Endothelial cell of umbilical vein (primary cell): ENCODE measurements around the gene CPNE5. TPM values are rescaled to one million over a fixed set of nuclear protein-coding genes. Genes with fewer than 3 reads are reported as not detected.

Experiments used
- BruUV-seq: library from RNA; stranded (reverse); fragments of 400-500 nt; replicated peaks from 2 replicates; lab custom pipeline; 2021; lab: Mats Ljungman, UMichigan
- CTCF ChIA-PET: fragments of 300-600, 350-600 bp; sonication (Branson Sonifier 250); formaldehyde crosslinking; loops from one replicate; lab custom pipeline; 2021; ENCODE audit warnings: antibody characterized with exemption, inconsistent platforms; lab: Charles Lee
- POLR2A ChIA-PET: fragments of 300-600, 350-600 bp; sonication (Branson Sonifier 250); formaldehyde crosslinking; loops from one replicate; lab custom pipeline; 2021; ENCODE audit warnings: antibody characterized with exemption, inconsistent platforms; lab: Charles Lee
- DNase-seq: peaks from one replicate; pipeline ENCODE4 v3.0.0-alpha.2; 2011; ENCODE audit warnings: low read depth, low spot score
- FAIRE-seq: peaks from 2 replicates; lab custom pipeline; 2011; peaks lifted over from hg19 to GRCh38; lab: Jason Lieb, UNC
- H2AFZ ChIP-seq: 2 replicates; pipeline ENCODE4 v1.6.0; 2012; ENCODE audit warnings: low read depth, low read length, control low read depth, inconsistent platforms
- H3K27ac ChIP-seq: 2 replicates; pipeline ENCODE4 v1.5.1; 2011; ENCODE audit warnings: low read depth, mild to moderate bottlenecking, control low read depth, low read length, moderate library complexity; ENCODE audit not compliant: insufficient read depth
- H3K27me3 ChIP-seq, 2 experiments: 2 replicates each; pipeline versions ENCODE4 v1.6.0 to v1.6.1; 2011; ENCODE audit warnings: low read length in 2 of 2, mixed read lengths in 1 of 2; ENCODE audit not compliant: control insufficient read depth in 2 of 2, insufficient read depth in 2 of 2
- H3K36me3 ChIP-seq, 2 experiments: 2 replicates in 1 of 2; 3 replicates in 1 of 2; pipeline ENCODE4 v1.5.1; 2011; ENCODE audit warnings: low read length in 2 of 2, mild to moderate bottlenecking in 1 of 2, moderate library complexity in 1 of 2; ENCODE audit not compliant: control insufficient read depth in 2 of 2, insufficient read depth in 2 of 2; ENCODE audit errors: extremely low read depth in 1 of 2
- H3K4me1 ChIP-seq: 3 replicates; pipeline ENCODE4 v1.5.1; 2011; ENCODE audit warnings: mild to moderate bottlenecking, low read length; ENCODE audit not compliant: control insufficient read depth, insufficient read depth; ENCODE audit errors: extremely low read depth
- H3K4me2 ChIP-seq: 2 replicates; pipeline ENCODE4 v1.6.1; 2011; ENCODE audit warnings: low read length, control low read depth, mixed read lengths; ENCODE audit not compliant: insufficient read depth
- H3K4me3 ChIP-seq, 3 experiments: fragments of 200-600 bp in 1 of 3; sonication (generic), shearing (Covaris generic) in 1 of 3; replicated peaks in 1 of 3; 2 replicates each; pipeline ENCODE4 v1.5.1; 2011 to 2016; ENCODE audit warnings: control low read depth in 3 of 3, low read length in 3 of 3, mild to moderate bottlenecking in 2 of 3, inconsistent platforms in 1 of 3, low read depth in 1 of 3, moderate library complexity in 1 of 3; ENCODE audit not compliant: insufficient read depth in 1 of 3
- H3K79me2 ChIP-seq: 2 replicates; pipeline ENCODE4 v1.6.0; 2012; ENCODE audit warnings: low read length, inconsistent platforms; ENCODE audit not compliant: control insufficient read depth, insufficient read depth
- H3K9ac ChIP-seq: replicated peaks from 2 replicates; pipeline ENCODE3; 2011; ENCODE audit warnings: low read length, control low read depth; ENCODE audit not compliant: insufficient read depth; ENCODE audit errors: extremely low read depth
- H3K9me1 ChIP-seq: replicated peaks from 3 replicates; pipeline ENCODE4 v1.6.0; 2011; ENCODE audit warnings: mild to moderate bottlenecking, low read length; ENCODE audit not compliant: control insufficient read depth, insufficient read depth; ENCODE audit errors: extremely low read depth
- H3K9me3 ChIP-seq: replicated peaks from 2 replicates; pipeline ENCODE4 v1.5.1; 2012; ENCODE audit warnings: low read length, inconsistent platforms; ENCODE audit not compliant: control insufficient read depth, insufficient read depth
- H4K20me1 ChIP-seq: replicated peaks from 2 replicates; pipeline ENCODE3; 2011; ENCODE audit warnings: mild to moderate bottlenecking, low read length; ENCODE audit not compliant: control insufficient read depth, insufficient read depth; ENCODE audit errors: extremely low read depth
- EZH2 ChIP-seq: IDR thresholded peaks from 2 replicates; pipeline ENCODE4 v1.6.1; 2012; ENCODE audit warnings: borderline replicate concordance, low read depth, mild to moderate bottlenecking, moderate library complexity, low read length, inconsistent platforms; ENCODE audit not compliant: severe bottlenecking
- FOS ChIP-seq: IDR thresholded peaks from 2 replicates; pipeline ENCODE4 v1.6.1; 2011; ENCODE audit warnings: mild to moderate bottlenecking, low read length, moderate library complexity, borderline replicate concordance; ENCODE audit not compliant: insufficient read depth
- GATA2 ChIP-seq: IDR thresholded peaks from 2 replicates; pipeline ENCODE4 v1.7.0; 2011; ENCODE audit warnings: low read depth, mild to moderate bottlenecking, moderate library complexity, mixed read lengths, low read length; ENCODE audit not compliant: insufficient read length, insufficient read depth
- JUN ChIP-seq: IDR thresholded peaks from 2 replicates; pipeline ENCODE4 v1.6.1; 2011; ENCODE audit warnings: borderline replicate concordance, low read depth; ENCODE audit not compliant: insufficient read length, insufficient read depth
- MYC ChIP-seq: IDR thresholded peaks from one replicate; pipeline ENCODE4 v1.6.1; 2011; ENCODE audit warnings: mild to moderate bottlenecking, low read depth, low read length
- POLR2A ChIP-seq: IDR thresholded peaks from 2 replicates; pipeline ENCODE4 v1.6.1; 2012; ENCODE audit warnings: low read depth, mild to moderate bottlenecking, control low read depth, low read length
- POLR2AphosphoS5 ChIP-seq: IDR thresholded peaks from 2 replicates; pipeline ENCODE4 v1.6.1; 2012; ENCODE audit warnings: low read depth, mild to moderate bottlenecking, control low read depth, low read length, moderate library complexity; ENCODE audit not compliant: insufficient read depth
- dilution Hi-C: fragments of 300-500 bp; cut with MboI; formaldehyde crosslinking; loops from one replicate; pipeline ENCODE4 v1.15.0; 2019; ENCODE audit warnings: low sequenced_read_pairs; ENCODE audit not compliant: extremely low pct_ligation_motif_present
- intact Hi-C: fragments of 100-400 bp; cut with micrococcal nuclease; formaldehyde crosslinking; loops from one replicate; pipeline ENCODE4 v1.10.0; 2022
- polyA plus RNA-seq, 4 experiments: library from polyadenylated mRNA; depleted of rRNA in 3 of 4; stranded (reverse) in 3 of 4; unstranded in 1 of 4; fragments of >200 nt; gene quantifications; 2 replicates each; pipeline versions ENCODE4 v1.2.1 to v1.2.3, GENCODE V29; 2011 to 2012; ENCODE audit warnings: missing spikeins in 1 of 4
- total RNA-seq: library from RNA; stranded (reverse); gene quantifications from 2 replicates; pipeline ENCODE4 v1.2.3, GENCODE V29; 2021
- TF ChIP-seq, protein P1 (sequence below): IDR thresholded peaks from 2 replicates; pipeline ENCODE4 v1.6.1; 2011; ENCODE audit not compliant: insufficient read depth, insufficient read length
- TF ChIP-seq, protein P2 (sequence below), 2 donors: IDR thresholded peaks; 1 replicate in 1 of 2; 2 replicates in 1 of 2; pipeline ENCODE4 v1.5.1; 2011; ENCODE audit warnings: low read length in 2 of 2, mild to moderate bottlenecking in 2 of 2, moderate library complexity in 2 of 2, control low read depth in 1 of 2, inconsistent platforms in 1 of 2, low read depth in 1 of 2; ENCODE audit not compliant: insufficient read depth in 1 of 2; ENCODE audit errors: extremely low read depth in 1 of 2

The CPNE5 gene
- total and polyA plus RNA-seq, 2 donors (not counting 3 experiments of a cell fraction or from before 2014, with no cell fraction given): 18.8 to 49.4 TPM

DNA sequence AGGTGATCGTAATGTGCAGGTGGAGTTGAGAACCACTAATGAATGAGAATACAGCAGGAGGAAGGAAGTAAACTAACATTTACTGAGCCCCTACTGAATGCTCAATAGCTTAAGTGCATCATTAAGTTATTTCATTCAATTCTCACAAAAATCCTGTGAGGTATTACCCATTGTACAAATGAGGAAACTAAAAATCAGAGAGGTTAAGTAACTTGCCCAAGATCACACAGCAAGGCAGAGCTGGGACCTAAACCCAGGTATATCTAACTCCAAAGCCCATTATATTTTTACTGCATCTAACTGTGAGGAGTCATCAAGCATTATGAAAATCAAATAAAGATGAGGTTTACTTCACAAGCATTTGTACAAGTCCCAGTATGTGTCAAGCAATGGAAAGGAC, 35.3 kb downstream of the CPNE5 start:
- Histone ChIP-seq H3K9ac (no peak overlapping the region), H3K4me1 (peaks cover 5% of the 10 kb centered on the region), H3K36me3 (peaks cover 0 to 11% of the 10 kb centered on the region in 2 experiments), H3K4me2 (no peak overlapping the region), H3K4me3 (no peak overlapping the region), H3K9me1 (no peaks in the 10 kb centered on the region), H3K27me3 (no peaks in the 10 kb centered on the region), H2AFZ (no peak overlapping the region), H3K9me3 (no peaks in the 10 kb centered on the region), H3K79me2 (no peaks in the 10 kb centered on the region), H3K27ac (no peak overlapping the region), H4K20me1 (no peaks in the 10 kb centered on the region)
- dilution Hi-C loops (no loop called here), intact Hi-C loops (no loop called here)
- FAIRE-seq (no peak), DNase-seq (no peak)
- no TSS peak for BruUV-seq
- ChIA-PET POLR2A (no interaction called here), CTCF (interaction anchor here (0.8 to 1.8 kb wide), 2 partner anchors 26 to 48 kb away, joined by 3 to 10 read pairs; no protein-coding TSS in a partner anchor)
- TF ChIP-seq, protein P1, sequence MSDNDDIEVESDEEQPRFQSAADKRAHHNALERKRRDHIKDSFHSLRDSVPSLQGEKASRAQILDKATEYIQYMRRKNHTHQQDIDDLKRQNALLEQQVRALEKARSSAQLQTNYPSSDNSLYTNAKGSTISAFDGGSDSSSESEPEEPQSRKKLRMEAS: no peak
- TF ChIP-seq, protein P2, sequence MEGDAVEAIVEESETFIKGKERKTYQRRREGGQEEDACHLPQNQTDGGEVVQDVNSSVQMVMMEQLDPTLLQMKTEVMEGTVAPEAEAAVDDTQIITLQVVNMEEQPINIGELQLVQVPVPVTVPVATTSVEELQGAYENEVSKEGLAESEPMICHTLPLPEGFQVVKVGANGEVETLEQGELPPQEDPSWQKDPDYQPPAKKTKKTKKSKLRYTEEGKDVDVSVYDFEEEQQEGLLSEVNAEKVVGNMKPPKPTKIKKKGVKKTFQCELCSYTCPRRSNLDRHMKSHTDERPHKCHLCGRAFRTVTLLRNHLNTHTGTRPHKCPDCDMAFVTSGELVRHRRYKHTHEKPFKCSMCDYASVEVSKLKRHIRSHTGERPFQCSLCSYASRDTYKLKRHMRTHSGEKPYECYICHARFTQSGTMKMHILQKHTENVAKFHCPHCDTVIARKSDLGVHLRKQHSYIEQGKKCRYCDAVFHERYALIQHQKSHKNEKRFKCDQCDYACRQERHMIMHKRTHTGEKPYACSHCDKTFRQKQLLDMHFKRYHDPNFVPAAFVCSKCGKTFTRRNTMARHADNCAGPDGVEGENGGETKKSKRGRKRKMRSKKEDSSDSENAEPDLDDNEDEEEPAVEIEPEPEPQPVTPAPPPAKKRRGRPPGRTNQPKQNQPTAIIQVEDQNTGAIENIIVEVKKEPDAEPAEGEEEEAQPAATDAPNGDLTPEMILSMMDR (IDR thresholded peaks at IDR 0.05; ENCODE audit: extremely low read depth in 1 of 2, insufficient read depth in 1 of 2, low read depth in 1 of 2, low read length in 2 of 2): no peak
- TF ChIP-seq EZH2 (no peak), MYC (no peak), GATA2 (no peak), POLR2A (no peak), FOS (no peak), POLR2AphosphoS5 (no peak), JUN (no peak)
